Natural killer cell (primary cell): ENCODE data around the gene PDZRN3. TPM values are rescaled to one million over a fixed set of nuclear protein-coding genes. Genes with fewer than 3 reads are reported as not detected.

Source experiments
- ATAC-seq, 3 donors: fragments of 150-1000 bp in 2 of 3; fragments of 200-7000 bp in 1 of 3; cut with Tn5 transposase; 1 replicate in 1 of 3; 2 replicates in 2 of 3; pipeline ENCODE4 v1.10.0; 2021; ENCODE audit warnings: mild to moderate bottlenecking in 2 of 3, moderate library complexity in 2 of 3
- DNase-seq, 2 donors: peaks; one replicate each; pipeline versions ENCODE4 v3.0.0 to v3.0.0-alpha.2; 2013 to 2021; ENCODE audit warnings: mixed read lengths in 1 of 2
- H3K27ac ChIP-seq: one replicate; pipeline ENCODE4 v1.5.1; 2013; ENCODE audit warnings: mild to moderate bottlenecking, low read length
- H3K27me3 ChIP-seq: one replicate; pipeline ENCODE4 v1.6.1; 2013; ENCODE audit warnings: low read length; ENCODE audit not compliant: control insufficient read depth, insufficient read depth
- H3K36me3 ChIP-seq: one replicate; pipeline ENCODE4 v1.6.1; 2013; ENCODE audit warnings: low read length; ENCODE audit not compliant: control insufficient read depth, insufficient read depth
- H3K4me1 ChIP-seq: one replicate; pipeline ENCODE4 v1.6.1; 2013; ENCODE audit warnings: low read length; ENCODE audit not compliant: control insufficient read depth, insufficient read depth
- H3K4me3 ChIP-seq: one replicate; pipeline ENCODE4 v1.5.1; 2013; ENCODE audit warnings: low read length
- H3K9me3 ChIP-seq: one replicate; pipeline ENCODE4 v1.6.1; 2013; ENCODE audit warnings: low read length; ENCODE audit not compliant: control insufficient read depth, insufficient read depth
- H3K27ac Mint-ChIP-seq, 2 donors: one replicate each; pipeline ENCODE4 v1.8.0; 2022; ENCODE audit warnings: mild to moderate bottlenecking in 2 of 2, mixed read lengths in 2 of 2, moderate library complexity in 1 of 2
- H3K27me3 Mint-ChIP-seq, 2 donors: one replicate each; pipeline ENCODE4 v1.8.0; 2022; ENCODE audit warnings: low read depth in 2 of 2, mixed read lengths in 2 of 2
- H3K36me3 Mint-ChIP-seq: one replicate; pipeline ENCODE4 v1.8.0; 2022; ENCODE audit warnings: mixed read lengths
- H3K4me1 Mint-ChIP-seq, 2 donors: one replicate each; pipeline ENCODE4 v1.8.0; 2022; ENCODE audit warnings: mixed read lengths in 2 of 2
- H3K4me3 Mint-ChIP-seq: one replicate; pipeline ENCODE4 v1.8.0; 2022; ENCODE audit warnings: mild to moderate bottlenecking, moderate library complexity, mixed read lengths
- H3K9me3 Mint-ChIP-seq, 2 donors: one replicate each; pipeline ENCODE4 v1.8.0; 2022; ENCODE audit warnings: mixed read lengths in 2 of 2
- WGBS: methylation state at CpG from one replicate; pipeline ENCODE4 v1.1.7; 2013; ENCODE audit warnings: missing lambda C conversion rate; ENCODE audit not compliant: insufficient coverage; 5-methylcytosine and 5-hydroxymethylcytosine counted together
- intact Hi-C: fragments of 100-400 bp; cut with micrococcal nuclease; formaldehyde crosslinking; loops from one replicate; pipeline ENCODE4 v1.14.2; 2022
- total RNA-seq, 4 donors: library from RNA; stranded (reverse); fragments of 120-200 nt in 1 of 4; gene quantifications; one replicate each; pipeline versions ENCODE4 v1.2.3 to v1.2.4, GENCODE V29; 2013 to 2022
- TF ChIP-seq, protein P1 (sequence below): fragments of 200-600 bp; IDR thresholded peaks from one replicate; pipeline ENCODE4 v1.8.0; 2022; ENCODE audit warnings: antibody characterized with exemption

The PDZRN3 gene
- total RNA-seq, 3 donors from 2014 or later (not counting 1 experiment from before 2014, with no cell fraction given): not detected

DNA sequence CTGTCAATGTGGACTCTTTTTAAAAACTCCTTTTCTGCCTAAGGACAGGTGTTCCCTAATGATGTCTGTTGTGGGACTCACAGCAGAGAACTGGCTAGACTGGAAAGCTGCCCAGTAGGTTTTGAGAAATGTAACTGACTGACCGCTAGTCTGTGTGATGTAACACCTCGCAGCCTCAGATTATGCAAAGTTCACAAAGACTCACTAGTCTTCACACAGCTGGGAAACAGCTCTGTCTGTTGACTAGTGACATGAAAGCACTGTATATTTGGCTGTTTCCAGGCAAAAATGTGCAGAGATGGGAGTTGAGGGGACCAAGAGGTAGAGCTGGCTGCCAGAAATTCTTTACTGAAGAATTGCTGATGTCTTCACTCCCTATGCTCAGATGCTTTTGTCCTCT lies 10.3 kb downstream of the PDZRN3 start:
- no peak for ATAC-seq
- no peak overlapping the region for H3K27ac Mint-ChIP-seq

DNA sequence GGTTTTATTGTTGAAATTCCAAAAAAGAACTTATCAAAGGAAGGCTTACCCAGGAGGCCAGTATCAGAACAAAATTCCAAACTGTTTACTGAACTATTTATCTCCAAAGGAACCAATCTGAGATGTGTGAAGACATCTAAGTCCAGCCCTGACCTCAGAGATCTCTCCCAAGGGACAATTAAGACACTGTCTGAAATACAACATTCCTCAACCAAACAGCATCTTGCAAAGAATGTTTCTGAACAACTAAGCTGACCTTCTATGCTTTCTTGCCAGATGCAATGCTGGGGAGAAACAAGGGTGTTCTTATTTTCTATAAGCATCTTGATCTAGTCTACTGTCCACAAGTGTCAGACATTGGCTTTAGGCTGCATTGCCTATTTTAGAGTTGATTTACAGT lies 13.6 kb downstream of the PDZRN3 start:
- DNase-seq (no peak), ATAC-seq (no peak)
- H3K9me3 Mint-ChIP-seq: peaks cover 3 to 6% of the 10 kb centered on the region in 2 donors
- Histone ChIP-seq H3K4me3 (no peak overlapping the region), H3K4me1 (no peaks in the 10 kb centered on the region), H3K27ac (no peak overlapping the region), H3K9me3 (no peaks in the 10 kb centered on the region), H3K27me3 (no peaks in the 10 kb centered on the region), H3K36me3 (no peaks in the 10 kb centered on the region)
- TF ChIP-seq, protein P1, sequence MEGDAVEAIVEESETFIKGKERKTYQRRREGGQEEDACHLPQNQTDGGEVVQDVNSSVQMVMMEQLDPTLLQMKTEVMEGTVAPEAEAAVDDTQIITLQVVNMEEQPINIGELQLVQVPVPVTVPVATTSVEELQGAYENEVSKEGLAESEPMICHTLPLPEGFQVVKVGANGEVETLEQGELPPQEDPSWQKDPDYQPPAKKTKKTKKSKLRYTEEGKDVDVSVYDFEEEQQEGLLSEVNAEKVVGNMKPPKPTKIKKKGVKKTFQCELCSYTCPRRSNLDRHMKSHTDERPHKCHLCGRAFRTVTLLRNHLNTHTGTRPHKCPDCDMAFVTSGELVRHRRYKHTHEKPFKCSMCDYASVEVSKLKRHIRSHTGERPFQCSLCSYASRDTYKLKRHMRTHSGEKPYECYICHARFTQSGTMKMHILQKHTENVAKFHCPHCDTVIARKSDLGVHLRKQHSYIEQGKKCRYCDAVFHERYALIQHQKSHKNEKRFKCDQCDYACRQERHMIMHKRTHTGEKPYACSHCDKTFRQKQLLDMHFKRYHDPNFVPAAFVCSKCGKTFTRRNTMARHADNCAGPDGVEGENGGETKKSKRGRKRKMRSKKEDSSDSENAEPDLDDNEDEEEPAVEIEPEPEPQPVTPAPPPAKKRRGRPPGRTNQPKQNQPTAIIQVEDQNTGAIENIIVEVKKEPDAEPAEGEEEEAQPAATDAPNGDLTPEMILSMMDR: no peak
- H3K4me1 Mint-ChIP-seq: no peaks in the 10 kb centered on the region
- intact Hi-C loops: no loop called here
- no peaks in the 10 kb centered on the region for H3K36me3 Mint-ChIP-seq
- no peaks in the 10 kb centered on the region for H3K27me3 Mint-ChIP-seq
- no peak overlapping the region for H3K27ac Mint-ChIP-seq
- no peak overlapping the region for H3K4me3 Mint-ChIP-seq

More for the DNA sequence above, 10.3 kb downstream of the PDZRN3 start:
- Histone ChIP-seq H3K36me3 (no peaks in the 10 kb centered on the region), H3K4me1 (no peaks in the 10 kb centered on the region), H3K9me3 (no peaks in the 10 kb centered on the region), H3K27me3 (no peaks in the 10 kb centered on the region), H3K27ac (no peak overlapping the region), H3K4me3 (no peak overlapping the region)
- Mint-ChIP-seq H3K9me3 (peaks cover 0 to 2% of the 10 kb centered on the region in 2 donors), H3K27me3 (no peaks in the 10 kb centered on the region), H3K36me3 (no peaks in the 10 kb centered on the region), H3K4me1 (no peaks in the 10 kb centered on the region), H3K4me3 (no peak overlapping the region)
- intact Hi-C loops: no loop called here
- WGBS: 86% methylated on average over 2 of the region's 2 CpGs
- TF ChIP-seq, protein P1: no peak
- DNase-seq: no peak

DNA sequence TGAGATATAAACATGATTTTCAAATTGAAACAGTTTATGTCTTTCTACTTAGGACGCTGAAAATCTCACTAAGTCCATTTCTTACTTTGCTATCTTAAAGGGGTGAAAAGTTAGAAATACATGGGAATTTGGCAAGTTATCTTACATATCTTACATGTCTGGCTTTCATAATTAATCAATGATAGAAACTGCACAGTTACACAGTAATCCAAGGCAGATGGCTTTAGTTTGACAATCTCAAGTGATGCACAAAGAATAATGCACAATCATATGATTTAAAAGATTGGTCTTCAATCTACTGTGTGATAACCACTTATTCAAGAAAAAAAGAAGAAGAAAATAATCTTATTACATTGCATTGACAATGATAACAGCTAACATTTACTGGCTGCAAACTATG lies 14.2 kb downstream of the PDZRN3 start:
- Histone ChIP-seq H3K27ac (no peak overlapping the region), H3K36me3 (no peaks in the 10 kb centered on the region), H3K4me1 (no peaks in the 10 kb centered on the region), H3K9me3 (no peaks in the 10 kb centered on the region), H3K4me3 (no peak overlapping the region), H3K27me3 (no peaks in the 10 kb centered on the region)
- no peak overlapping the region for H3K4me3 Mint-ChIP-seq
- ATAC-seq (no peak), DNase-seq (no peak)
- no peaks in the 10 kb centered on the region for H3K27me3 Mint-ChIP-seq
- WGBS: no CpG with 5 or more reads among the region's 1 CpG
- H3K27ac Mint-ChIP-seq: no peak overlapping the region
- no peaks in the 10 kb centered on the region for H3K36me3 Mint-ChIP-seq
- intact Hi-C loops: no loop called here
- TF ChIP-seq, protein P1: no peak
- H3K9me3 Mint-ChIP-seq: peaks cover 3 to 6% of the 10 kb centered on the region in 2 donors
- no peaks in the 10 kb centered on the region for H3K4me1 Mint-ChIP-seq

- H3K4me1 Mint-ChIP-seq: no peaks in the 10 kb centered on the region
- H3K4me1 ChIP-seq: no peaks in the 10 kb centered on the region
- H3K4me3 ChIP-seq: no peak overlapping the region
- intact Hi-C loops: no loop called here
- H3K36me3 Mint-ChIP-seq: no peaks in the 10 kb centered on the region
- no peak overlapping the region for H3K27ac Mint-ChIP-seq
- no peaks in the 10 kb centered on the region for H3K36me3 ChIP-seq
- no peaks in the 10 kb centered on the region for H3K9me3 ChIP-seq
- 100% methylated on average over 2 of the region's 2 CpGs for WGBS
- H3K9me3 Mint-ChIP-seq: peaks cover 3 to 6% of the 10 kb centered on the region in 2 donors
- DNase-seq (no peak), ATAC-seq (no peak)
- H3K27me3 ChIP-seq: no peaks in the 10 kb centered on the region
- no peaks in the 10 kb centered on the region for H3K27me3 Mint-ChIP-seq
- H3K4me3 Mint-ChIP-seq: no peak overlapping the region
- no peak overlapping the region for H3K27ac ChIP-seq
- TF ChIP-seq, protein P1: no peak
These were observed 15.1 kb downstream of the PDZRN3 start for GRCh38 chr3:73609655-73610054.
